H9 (cell line): ENCODE measurements around the gene SHANK3. TPM values are rescaled to one million over a fixed set of nuclear protein-coding genes. Genes with fewer than 3 reads are reported as not detected.

Experiments used
- DNase-seq: peaks from one replicate; pipeline ENCODE4 v3.0.0-alpha.2; 2017
- H2AFZ ChIP-seq: one replicate; pipeline ENCODE4 v1.6.1; 2013; ENCODE audit warnings: mild to moderate bottlenecking, low read length, control low read depth, moderate library complexity
- H2AK5ac ChIP-seq: 2 replicates; pipeline ENCODE4 v1.6.1; 2013; ENCODE audit warnings: low read length, control low read depth, mixed read lengths; ENCODE audit not compliant: insufficient read length
- H2BK120ac ChIP-seq: one replicate; pipeline ENCODE4 v1.6.1; 2013; ENCODE audit warnings: low read depth, mild to moderate bottlenecking, low read length, control low read depth, inconsistent platforms; ENCODE audit not compliant: poor library complexity, severe bottlenecking
- H2BK12ac ChIP-seq: 2 replicates; pipeline ENCODE4 v1.6.1; 2013; ENCODE audit warnings: low read length, control low read depth, mixed read lengths, low read depth; ENCODE audit not compliant: insufficient read length
- H2BK15ac ChIP-seq: 2 replicates; pipeline ENCODE4 v1.6.1; 2013; ENCODE audit warnings: low read depth, low read length, control low read depth
- H2BK20ac ChIP-seq: one replicate; pipeline ENCODE4 v1.6.1; 2013; ENCODE audit warnings: low read depth, mild to moderate bottlenecking, low read length, control low read depth, inconsistent platforms; ENCODE audit not compliant: poor library complexity, severe bottlenecking
- H2BK5ac ChIP-seq: 2 replicates; pipeline ENCODE4 v1.6.1; 2013; ENCODE audit warnings: low read length, control low read depth, mixed read lengths; ENCODE audit not compliant: insufficient read length
- H3K14ac ChIP-seq: 2 replicates; pipeline ENCODE4 v1.6.1; 2013; ENCODE audit warnings: low read length, control low read depth; ENCODE audit not compliant: insufficient read depth
- H3K18ac ChIP-seq: 2 replicates; pipeline ENCODE4 v1.6.1; 2013; ENCODE audit warnings: low read depth, mild to moderate bottlenecking, mixed read lengths, low read length, control low read depth; ENCODE audit not compliant: insufficient read length
- H3K23ac ChIP-seq: 2 replicates; pipeline ENCODE4 v1.6.1; 2013; ENCODE audit warnings: low read length, control low read depth, mixed read lengths, low read depth; ENCODE audit not compliant: insufficient read length
- H3K23me2 ChIP-seq: 2 replicates; pipeline ENCODE4 v1.6.1; 2013; ENCODE audit warnings: low read depth, mild to moderate bottlenecking, mixed read lengths, low read length, control low read depth; ENCODE audit not compliant: insufficient read length, poor library complexity, severe bottlenecking
- H3K27ac ChIP-seq: 2 replicates; pipeline ENCODE4 v1.5.1; 2013; ENCODE audit warnings: low read length, control low read depth, mixed read lengths, low read depth; ENCODE audit not compliant: insufficient read length
- H3K27me3 ChIP-seq: 2 replicates; pipeline ENCODE4 v1.6.1; 2013; ENCODE audit warnings: low read length, control low read depth, inconsistent platforms; ENCODE audit not compliant: insufficient read depth
- H3K4ac ChIP-seq: 2 replicates; pipeline ENCODE4 v1.6.1; 2013; ENCODE audit warnings: low read depth, mild to moderate bottlenecking, control low read depth, inconsistent platforms, low read length, moderate library complexity
- H3K4me1 ChIP-seq: 2 replicates; pipeline ENCODE4 v1.6.1; 2013; ENCODE audit warnings: low read length, control low read depth, inconsistent platforms; ENCODE audit not compliant: insufficient read depth
- H3K4me2 ChIP-seq: 2 replicates; pipeline ENCODE4 v1.6.1; 2013; ENCODE audit warnings: low read length, control low read depth, mixed read lengths; ENCODE audit not compliant: insufficient read length, insufficient read depth
- H3K56ac ChIP-seq: 2 replicates; pipeline ENCODE4 v1.6.1; 2013; ENCODE audit warnings: low read depth, mild to moderate bottlenecking, mixed read lengths, low read length, control low read depth; ENCODE audit not compliant: insufficient read length
- H3K79me1 ChIP-seq: 2 replicates; pipeline ENCODE4 v1.6.1; 2013; ENCODE audit warnings: low read depth, mild to moderate bottlenecking, moderate library complexity, low read length, control low read depth, inconsistent platforms; ENCODE audit not compliant: insufficient read depth, poor library complexity, severe bottlenecking
- H3K79me2 ChIP-seq: 2 replicates; pipeline ENCODE4 v1.6.1; 2013; ENCODE audit warnings: low read length, control low read depth, inconsistent platforms; ENCODE audit not compliant: insufficient read depth
- H3K9ac ChIP-seq: 2 replicates; pipeline ENCODE4 v1.6.1; 2013; ENCODE audit warnings: low read length, control low read depth, mixed read lengths; ENCODE audit not compliant: insufficient read length; ENCODE audit errors: extremely low read depth
- H3K9me3 ChIP-seq: one replicate; pipeline ENCODE4 v1.6.1; 2013; ENCODE audit warnings: low read depth, low read length, inconsistent platforms; ENCODE audit not compliant: control insufficient read depth
- H3T11ph ChIP-seq: one replicate; pipeline ENCODE4 v1.6.1; 2013; ENCODE audit warnings: mild to moderate bottlenecking, low read length, control low read depth, inconsistent platforms
- H4K20me1 ChIP-seq: one replicate; pipeline ENCODE4 v1.6.1; 2013; ENCODE audit not compliant: control insufficient read depth, insufficient read length, insufficient read depth
- H4K5ac ChIP-seq: 2 replicates; pipeline ENCODE4 v1.6.1; 2013; ENCODE audit warnings: low read depth, mild to moderate bottlenecking, mixed read lengths, low read length, control low read depth; ENCODE audit not compliant: insufficient read length
- H4K8ac ChIP-seq: replicated peaks from 2 replicates; pipeline ENCODE4 v1.6.1; 2013; ENCODE audit warnings: low read length, control low read depth, mixed read lengths, low read depth; ENCODE audit not compliant: insufficient read length
- H4K91ac ChIP-seq: 2 replicates; pipeline ENCODE4 v1.6.1; 2013; ENCODE audit warnings: low read depth, mild to moderate bottlenecking, moderate library complexity, mixed read lengths, low read length, control low read depth; ENCODE audit not compliant: insufficient read length
- H3K27ac Mint-ChIP-seq, 3 experiments: 2 replicates in 2 of 3; 3 replicates in 1 of 3; pipeline ENCODE4 v1.8.0; 2020 to 2021; ENCODE audit warnings: mixed read lengths in 3 of 3, mild to moderate bottlenecking in 1 of 3, moderate library complexity in 1 of 3
- H3K27me3 Mint-ChIP-seq: 2 replicates; pipeline ENCODE4 v1.8.0; 2021; ENCODE audit warnings: low read depth, mild to moderate bottlenecking, moderate library complexity, mixed read lengths
- H3K36me3 Mint-ChIP-seq, 3 experiments: 2 replicates in 2 of 3; 3 replicates in 1 of 3; pipeline ENCODE4 v1.8.0; 2020 to 2021; ENCODE audit warnings: low read depth in 3 of 3, mixed read lengths in 3 of 3; ENCODE audit not compliant: insufficient read depth in 1 of 3
- H3K4me1 Mint-ChIP-seq, 2 experiments: 2 replicates each; pipeline ENCODE4 v1.8.0; 2020; ENCODE audit warnings: mixed read lengths in 2 of 2
- H3K4me3 Mint-ChIP-seq, 2 experiments: 2 replicates in 1 of 2; 3 replicates in 1 of 2; pipeline ENCODE4 v1.8.0; 2020 to 2021; ENCODE audit warnings: mild to moderate bottlenecking in 2 of 2, mixed read lengths in 2 of 2, moderate library complexity in 1 of 2
- H3K9me3 Mint-ChIP-seq, 2 experiments: 2 replicates in 1 of 2; 3 replicates in 1 of 2; pipeline ENCODE4 v1.8.0; 2020; ENCODE audit warnings: mild to moderate bottlenecking in 2 of 2, mixed read lengths in 2 of 2, moderate library complexity in 1 of 2
- WGBS: extraction: QIAGEN DNeasy Blood & Tissue Kit; methylation state at CpG from one replicate; pipeline ENCODE4 v1.1.7; 2013; ENCODE audit warnings: missing lambda C conversion rate, low lambda C conversion rate, mixed read lengths; ENCODE audit not compliant: insufficient read length; ENCODE audit errors: extremely low coverage; 5-methylcytosine and 5-hydroxymethylcytosine counted together
- total RNA-seq: library from RNA; stranded (reverse); gene quantifications from 2 replicates; pipeline ENCODE4 v1.2.1, GENCODE V29; 2021
- TF ChIP-seq, protein P1 (sequence below): fragments of 200-600 bp; sonication (generic); conservative IDR thresholded peaks from 3 replicates; pipeline ENCODE4 v1.8.0; 2021; ENCODE audit warnings: antibody characterized with exemption, mild to moderate bottlenecking

The SHANK3 gene
- total RNA-seq, 1 experiment from 2014 or later = 8.7 TPM

DNA sequence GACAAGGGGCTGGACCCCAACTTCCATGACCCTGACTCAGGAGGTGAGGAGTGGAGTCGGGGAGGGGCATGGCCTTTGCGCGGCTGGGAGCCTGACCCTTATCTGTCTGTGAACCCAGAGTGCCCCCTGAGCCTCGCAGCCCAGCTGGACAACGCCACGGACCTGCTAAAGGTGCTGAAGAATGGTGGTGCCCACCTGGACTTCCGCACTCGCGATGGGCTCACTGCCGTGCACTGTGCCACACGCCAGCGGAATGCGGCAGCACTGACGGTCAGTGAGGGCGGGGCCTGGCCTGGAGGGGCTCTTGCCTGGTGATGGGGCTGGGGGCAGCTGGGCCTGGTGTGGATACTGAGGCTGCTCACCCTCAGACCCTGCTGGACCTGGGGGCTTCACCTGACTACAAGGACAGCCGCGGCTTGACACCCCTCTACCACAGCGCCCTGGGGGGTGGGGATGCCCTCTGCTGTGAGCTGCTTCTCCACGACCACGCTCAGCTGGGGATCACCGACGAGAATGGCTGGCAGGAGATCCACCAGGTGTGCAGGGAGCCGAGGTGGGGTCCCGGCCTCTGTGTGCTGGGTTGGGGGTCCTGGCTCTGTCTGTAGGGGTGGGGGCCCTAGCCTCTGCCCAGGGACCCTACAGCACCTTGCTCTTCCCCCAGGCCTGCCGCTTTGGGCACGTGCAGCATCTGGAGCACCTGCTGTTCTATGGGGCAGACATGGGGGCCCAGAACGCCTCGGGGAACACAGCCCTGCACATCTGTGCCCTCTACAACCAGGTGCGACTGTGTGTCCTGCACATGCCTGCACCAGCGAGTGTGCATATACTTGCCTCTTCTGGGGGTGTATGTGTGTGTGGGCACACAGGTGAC lies 6.3 kb downstream of the SHANK3 start:
- H3K23ac ChIP-seq = no peak overlapping the region
- no peaks in the 10 kb centered on the region for H3K79me2 ChIP-seq
- no peak for DNase-seq
- no peak overlapping the region for H4K8ac ChIP-seq
- H3K18ac ChIP-seq = no peak overlapping the region
- H3K4me1 Mint-ChIP-seq = peaks cover 10 to 13% of the 10 kb centered on the region in 2 experiments
- H3K14ac ChIP-seq = no peak overlapping the region
- no peak overlapping the region for H2BK120ac ChIP-seq
- H3K4me3 Mint-ChIP-seq = no peak overlapping the region; a peak in 1 of 5 replicates
- no peak overlapping the region for H4K91ac ChIP-seq
- H3K56ac ChIP-seq = no peak overlapping the region
- no peak overlapping the region for H2BK5ac ChIP-seq
- H3K23me2 ChIP-seq = peaks cover 2% of the 10 kb centered on the region
- no peaks in the 10 kb centered on the region for H3K9me3 ChIP-seq
- H2BK15ac ChIP-seq = no peak overlapping the region
- H4K20me1 ChIP-seq = no peaks in the 10 kb centered on the region
- no peaks in the 10 kb centered on the region for H3K79me1 ChIP-seq
- no peak overlapping the region for H3K4ac ChIP-seq
- H4K5ac ChIP-seq = no peak overlapping the region
- peaks cover 25% of the 10 kb centered on the region for H3K27me3 Mint-ChIP-seq
- H3K27ac ChIP-seq = no peak overlapping the region
- peaks cover 6% of the 10 kb centered on the region; the same call in 1 of the 2 replicates for H3K27me3 ChIP-seq
- no peak overlapping the region for H2BK12ac ChIP-seq
- H3K36me3 Mint-ChIP-seq = peaks cover 17 to 30% (median 24%) of the 10 kb centered on the region in 3 experiments
- no peak overlapping the region for H3K4me2 ChIP-seq
- H2AFZ ChIP-seq = no peak overlapping the region
- no peak overlapping the region for H2AK5ac ChIP-seq
- H3K9ac ChIP-seq = no peak overlapping the region
- TF ChIP-seq, protein P1, sequence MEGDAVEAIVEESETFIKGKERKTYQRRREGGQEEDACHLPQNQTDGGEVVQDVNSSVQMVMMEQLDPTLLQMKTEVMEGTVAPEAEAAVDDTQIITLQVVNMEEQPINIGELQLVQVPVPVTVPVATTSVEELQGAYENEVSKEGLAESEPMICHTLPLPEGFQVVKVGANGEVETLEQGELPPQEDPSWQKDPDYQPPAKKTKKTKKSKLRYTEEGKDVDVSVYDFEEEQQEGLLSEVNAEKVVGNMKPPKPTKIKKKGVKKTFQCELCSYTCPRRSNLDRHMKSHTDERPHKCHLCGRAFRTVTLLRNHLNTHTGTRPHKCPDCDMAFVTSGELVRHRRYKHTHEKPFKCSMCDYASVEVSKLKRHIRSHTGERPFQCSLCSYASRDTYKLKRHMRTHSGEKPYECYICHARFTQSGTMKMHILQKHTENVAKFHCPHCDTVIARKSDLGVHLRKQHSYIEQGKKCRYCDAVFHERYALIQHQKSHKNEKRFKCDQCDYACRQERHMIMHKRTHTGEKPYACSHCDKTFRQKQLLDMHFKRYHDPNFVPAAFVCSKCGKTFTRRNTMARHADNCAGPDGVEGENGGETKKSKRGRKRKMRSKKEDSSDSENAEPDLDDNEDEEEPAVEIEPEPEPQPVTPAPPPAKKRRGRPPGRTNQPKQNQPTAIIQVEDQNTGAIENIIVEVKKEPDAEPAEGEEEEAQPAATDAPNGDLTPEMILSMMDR = no peak
- WGBS = no CpG with 5 or more reads among the region's 30 CpGs
- H3K4me1 ChIP-seq = no peaks in the 10 kb centered on the region; the same call in 1 of the 2 replicates
- H2BK20ac ChIP-seq = no peak overlapping the region
- no peak overlapping the region for H3K27ac Mint-ChIP-seq
- H3K9me3 Mint-ChIP-seq = peaks cover 14 to 15% of the 10 kb centered on the region in 2 experiments; a peak in 4 of 5 replicates
- H3T11ph ChIP-seq = no peak overlapping the region
